ENCODE results near the gene PMFBP1.
"Not testable (repeated sequence)": the region's sequence is repeated elsewhere in the genome, so short reads cannot be mapped to it uniquely, and the experiment has no call there.

Gene PMFBP1

GRCh38 chr16:72084445-72084844 is 87.5 kb downstream of the PMFBP1 start:
- H3K36me3 ChIP-seq (ENCODE audit: control insufficient read depth in 1 of 2, insufficient read depth in 2 of 2, low read length in 2 of 2) = peaks cover 16 to 25% of the 10 kb centered on the region in 2 experiments
- no peaks in the 10 kb centered on the region for H3K4me1 ChIP-seq (ENCODE audit: control insufficient read depth in 1 of 2, insufficient read depth in 2 of 2, low read length in 2 of 2)
- no peak overlapping the region for H4K91ac ChIP-seq (ENCODE audit: low read depth, low read length)
- H3K14ac ChIP-seq (ENCODE audit: low read length) = no peak overlapping the region
- H3K27me3 ChIP-seq (ENCODE audit: insufficient read depth, low read length) = no peaks in the 10 kb centered on the region
- H3K4me3 ChIP-seq (ENCODE audit: low read depth, low read length) = no peak overlapping the region
- no peak overlapping the region for H3K18ac ChIP-seq (ENCODE audit: low read length)
- no peak overlapping the region for H4K8ac ChIP-seq (ENCODE audit: low read depth, low read length)
- DNase-seq = no peak
- peaks cover 11% of the 10 kb centered on the region for H3K9me3 ChIP-seq (ENCODE audit: insufficient read depth, low read depth, low read length)
- no CpG with 5 or more reads among the region's 10 CpGs for whole genome bisulfite sequencing (ENCODE audit: extremely low coverage, insufficient coverage, insufficient read length)
- H2BK120ac ChIP-seq (ENCODE audit: insufficient read depth, low read length, poor library complexity) = no peak overlapping the region
- no peak overlapping the region for H2BK5ac ChIP-seq (ENCODE audit: low read depth, low read length, poor library complexity)
- H3K4ac ChIP-seq (ENCODE audit: low read depth, low read length) = no peak overlapping the region
- no peaks in the 10 kb centered on the region for H3K79me1 ChIP-seq (ENCODE audit: low read length)
- no peaks in the 10 kb centered on the region for H3K79me2 ChIP-seq (ENCODE audit: control insufficient read depth, insufficient read depth, low read length, poor library complexity)
- no peak overlapping the region for H2BK12ac ChIP-seq (ENCODE audit: low read length)
- H3K23ac ChIP-seq (ENCODE audit: low read length) = no peak overlapping the region
- H3K9ac ChIP-seq (ENCODE audit: low read length) = no peak overlapping the region
- H4K12ac ChIP-seq (ENCODE audit: low read depth, low read length) = no peak overlapping the region
- H2AFZ ChIP-seq (ENCODE audit: insufficient read depth, low read length, poor library complexity) = no peak overlapping the region
- H3K27ac ChIP-seq (ENCODE audit: low read depth, low read length) = no peak overlapping the region
- no peak overlapping the region for H3K4me2 ChIP-seq (ENCODE audit: low read length)
- no peak overlapping the region for H2AK5ac ChIP-seq (ENCODE audit: low read length)

GRCh38 chr16:72083778-72084404 is 88.1 kb downstream of the PMFBP1 start:
- Histone ChIP-seq H3K23ac (ENCODE audit: low read length) (no peak overlapping the region), H2AK5ac (ENCODE audit: low read length) (no peak overlapping the region), H3K4me2 (ENCODE audit: low read length) (no peak overlapping the region), H2AFZ (ENCODE audit: insufficient read depth, low read length, poor library complexity) (no peak overlapping the region), H3K4me1 (ENCODE audit: control insufficient read depth in 1 of 2, insufficient read depth in 2 of 2, low read length in 2 of 2) (no peaks in the 10 kb centered on the region), H3K9me3 (ENCODE audit: insufficient read depth, low read depth, low read length) (peaks cover 11% of the 10 kb centered on the region), H3K18ac (ENCODE audit: low read length) (no peak overlapping the region), H4K91ac (ENCODE audit: low read depth, low read length) (no peak overlapping the region), H3K79me1 (ENCODE audit: low read length) (no peaks in the 10 kb centered on the region), H3K79me2 (ENCODE audit: control insufficient read depth, insufficient read depth, low read length, poor library complexity) (no peaks in the 10 kb centered on the region), H3K4ac (ENCODE audit: low read depth, low read length) (no peak overlapping the region), H4K12ac (ENCODE audit: low read depth, low read length) (no peak overlapping the region), H3K9ac (ENCODE audit: low read length) (no peak overlapping the region), H3K4me3 (ENCODE audit: low read depth, low read length) (no peak overlapping the region), H2BK12ac (ENCODE audit: low read length) (no peak overlapping the region), H3K14ac (ENCODE audit: low read length) (no peak overlapping the region), H4K8ac (ENCODE audit: low read depth, low read length) (no peak overlapping the region), H3K27me3 (ENCODE audit: insufficient read depth, low read length) (no peaks in the 10 kb centered on the region), H3K27ac (ENCODE audit: low read depth, low read length) (no peak overlapping the region), H3K36me3 (ENCODE audit: control insufficient read depth in 1 of 2, insufficient read depth in 2 of 2, low read length in 2 of 2) (peaks cover 16 to 22% of the 10 kb centered on the region in 2 experiments), H2BK5ac (ENCODE audit: low read depth, low read length, poor library complexity) (no peak overlapping the region), H2BK120ac (ENCODE audit: insufficient read depth, low read length, poor library complexity) (no peak overlapping the region)
- WGBS (ENCODE audit: extremely low coverage, insufficient coverage, insufficient read length) = no CpG with 5 or more reads among the region's 3 CpGs
- no peak for DNase-seq

- not testable (repeated sequence) for H3K4ac ChIP-seq (ENCODE audit: low read depth, low read length)
Measured at GRCh38 chr16:72076991-72077706, 94.8 kb downstream of the PMFBP1 start.

DNA sequence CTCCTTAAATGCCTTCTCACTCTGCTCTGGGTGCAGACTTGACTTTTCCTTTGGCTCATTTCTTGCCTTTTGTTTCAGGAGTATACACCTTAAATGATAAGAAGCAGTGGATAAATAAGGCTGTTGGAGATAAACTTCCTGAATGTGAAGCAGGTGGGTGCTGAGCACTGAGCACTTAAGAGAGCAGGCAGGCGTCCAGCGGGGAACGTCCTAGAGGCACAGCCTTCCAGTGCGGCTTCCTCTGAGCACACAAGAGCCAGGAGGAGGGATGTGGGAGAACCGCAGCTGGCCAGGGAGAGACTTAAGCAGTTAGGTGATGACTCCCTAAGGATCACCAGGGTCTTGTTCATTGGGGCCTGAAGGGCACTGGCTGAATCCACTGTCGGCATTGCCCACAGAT is 96.9 kb downstream of the PMFBP1 start:
- H4K12ac ChIP-seq (ENCODE audit: low read depth, low read length); H3K36me3 ChIP-seq (ENCODE audit: control insufficient read depth in 1 of 2, insufficient read depth in 2 of 2, low read length in 2 of 2); H3K4me1 ChIP-seq (ENCODE audit: control insufficient read depth in 1 of 2, insufficient read depth in 2 of 2, low read length in 2 of 2); H2BK12ac ChIP-seq (ENCODE audit: low read length); H3K4ac ChIP-seq (ENCODE audit: low read depth, low read length); H2BK120ac ChIP-seq (ENCODE audit: insufficient read depth, low read length, poor library complexity); H3K79me1 ChIP-seq (ENCODE audit: low read length); H2AFZ ChIP-seq (ENCODE audit: insufficient read depth, low read length, poor library complexity); H3K27me3 ChIP-seq (ENCODE audit: insufficient read depth, low read length); H3K9ac ChIP-seq (ENCODE audit: low read length); H3K79me2 ChIP-seq (ENCODE audit: control insufficient read depth, insufficient read depth, low read length, poor library complexity); H3K4me2 ChIP-seq (ENCODE audit: low read length); H3K27ac ChIP-seq (ENCODE audit: low read depth, low read length); H2BK5ac ChIP-seq (ENCODE audit: low read depth, low read length, poor library complexity); H3K23ac ChIP-seq (ENCODE audit: low read length); H3K9me3 ChIP-seq (ENCODE audit: insufficient read depth, low read depth, low read length); H2AK5ac ChIP-seq (ENCODE audit: low read length); H4K91ac ChIP-seq (ENCODE audit: low read depth, low read length); H3K14ac ChIP-seq (ENCODE audit: low read length); H3K18ac ChIP-seq (ENCODE audit: low read length); DNase-seq; H3K4me3 ChIP-seq (ENCODE audit: low read depth, low read length); H4K8ac ChIP-seq (ENCODE audit: low read depth, low read length): not testable (repeated sequence)
- WGBS (ENCODE audit: extremely low coverage, insufficient coverage, insufficient read length) = no CpG with 5 or more reads among the region's 6 CpGs

More at GRCh38 chr16:72076991-72077706, 94.8 kb downstream of the PMFBP1 start:
- not testable (repeated sequence) for H4K12ac ChIP-seq (ENCODE audit: low read depth, low read length); H3K4me3 ChIP-seq (ENCODE audit: low read depth, low read length); H3K4me1 ChIP-seq (ENCODE audit: control insufficient read depth in 1 of 2, insufficient read depth in 2 of 2, low read length in 2 of 2); H3K23ac ChIP-seq (ENCODE audit: low read length); H3K18ac ChIP-seq (ENCODE audit: low read length); H3K27me3 ChIP-seq (ENCODE audit: insufficient read depth, low read length); H3K36me3 ChIP-seq (ENCODE audit: control insufficient read depth in 1 of 2, insufficient read depth in 2 of 2, low read length in 2 of 2); H3K9ac ChIP-seq (ENCODE audit: low read length); H2BK12ac ChIP-seq (ENCODE audit: low read length); H3K4me2 ChIP-seq (ENCODE audit: low read length); H4K91ac ChIP-seq (ENCODE audit: low read depth, low read length); H3K79me1 ChIP-seq (ENCODE audit: low read length); H3K79me2 ChIP-seq (ENCODE audit: control insufficient read depth, insufficient read depth, low read length, poor library complexity); H3K14ac ChIP-seq (ENCODE audit: low read length); H2AK5ac ChIP-seq (ENCODE audit: low read length); H4K8ac ChIP-seq (ENCODE audit: low read depth, low read length); H2AFZ ChIP-seq (ENCODE audit: insufficient read depth, low read length, poor library complexity); H3K9me3 ChIP-seq (ENCODE audit: insufficient read depth, low read depth, low read length); H2BK120ac ChIP-seq (ENCODE audit: insufficient read depth, low read length, poor library complexity); DNase-seq; H2BK5ac ChIP-seq (ENCODE audit: low read depth, low read length, poor library complexity); H3K27ac ChIP-seq (ENCODE audit: low read depth, low read length)
- no CpG with 5 or more reads among the region's 5 CpGs for WGBS (ENCODE audit: extremely low coverage, insufficient coverage, insufficient read length)
